Uterus (tissue), 4 donors: ENCODE measurements around the gene HACD2. TPM values are rescaled to one million over a fixed set of nuclear protein-coding genes. Genes with fewer than 3 reads are reported as not detected.

Source experiments
- DNase-seq, 2 donors: peaks; one replicate each; pipeline ENCODE4 v3.0.0-alpha.2; 2019 to 2020
- H3K27ac ChIP-seq, 2 donors: fragments of 200-600 bp; sonication (generic); 1 replicate in 1 of 2; 2 replicates in 1 of 2; pipeline ENCODE4 v1.5.1; 2016 to 2018
- H3K27me3 ChIP-seq, 2 donors: fragments of 200-600 bp; sonication (generic); one replicate each; pipeline ENCODE4 v1.5.1; 2018 to 2019; ENCODE audit warnings: control low read depth in 1 of 2
- H3K36me3 ChIP-seq, 2 donors: fragments of 200-600 bp; sonication (generic); one replicate each; pipeline ENCODE4 v1.5.1; 2019; ENCODE audit warnings: control low read depth in 1 of 2
- H3K4me1 ChIP-seq, 2 donors: fragments of 200-600 bp; sonication (generic); one replicate each; pipeline ENCODE4 v1.5.1; 2018 to 2019; ENCODE audit warnings: control low read depth in 1 of 2
- H3K4me3 ChIP-seq, 2 donors: fragments of 200-600 bp; sonication (generic); 1 replicate in 1 of 2; 2 replicates in 1 of 2; pipeline ENCODE4 v1.5.1; 2018 to 2019; ENCODE audit warnings: mild to moderate bottlenecking in 1 of 2
- H3K9me3 ChIP-seq, 2 donors: fragments of 200-600 bp; sonication (generic); one replicate each; pipeline ENCODE4 v1.5.1; 2019; ENCODE audit warnings: control low read depth in 1 of 2
- POLR2A ChIP-seq, 2 donors: fragments of 450-650 bp; IDR thresholded peaks; one replicate each; pipeline ENCODE4 v1.6.1; 2016; ENCODE audit warnings: antibody characterized with exemption in 2 of 2, mild to moderate bottlenecking in 1 of 2, moderate library complexity in 1 of 2
- intact Hi-C: fragments of 100-400 bp; cut with DNase I; formaldehyde crosslinking; loops from one replicate; pipeline ENCODE4 v1.15.1; 2023; ENCODE audit warnings: low total_unique reads
- total RNA-seq, 4 donors: library from RNA; depleted of rRNA in 3 of 4; stranded (reverse); fragments of >200 nt in 3 of 4; gene quantifications; one replicate each; pipeline versions ENCODE4 v1.1.0 to v1.2.4, GENCODE V29; 2014 to 2023
- TF ChIP-seq, protein P1 (sequence below), 4 experiments: fragments of 200-600 bp in 2 of 4; fragments of 450-650 bp in 2 of 4; sonication (generic) in 2 of 4; IDR thresholded peaks; one replicate each; pipeline ENCODE4 v1.5.1; 2016 to 2019; ENCODE audit warnings: antibody characterized with exemption in 4 of 4, mild to moderate bottlenecking in 2 of 4, moderate library complexity in 1 of 4
- donor health status: DM: yes; HTN: yes; CAD: no.

HACD2 gene
- total RNA-seq, 4 donors from 2014 or later = 21.5 to 38.0 (median 28.8) TPM

DNA sequence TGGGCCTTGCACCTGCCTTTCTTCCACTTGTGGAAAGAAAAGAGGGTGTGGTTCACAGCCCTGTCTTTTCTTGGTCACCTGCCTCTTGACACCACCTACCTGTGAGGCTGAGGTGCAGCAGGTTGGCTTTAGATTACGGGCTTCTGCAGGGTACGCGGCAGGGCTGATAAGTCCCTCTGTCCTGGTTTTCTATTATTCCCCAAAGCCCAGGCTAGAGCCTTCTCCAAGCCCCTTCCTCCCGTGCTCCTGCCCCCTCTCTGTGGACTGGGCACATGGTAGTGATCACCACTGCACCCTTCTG, 44.8 kb upstream of the HACD2 start:
- intact Hi-C loops = no loop called here
- H3K9me3 ChIP-seq = no peaks in the 10 kb centered on the region
- no peaks in the 10 kb centered on the region for H3K36me3 ChIP-seq
- TF ChIP-seq, protein P1, sequence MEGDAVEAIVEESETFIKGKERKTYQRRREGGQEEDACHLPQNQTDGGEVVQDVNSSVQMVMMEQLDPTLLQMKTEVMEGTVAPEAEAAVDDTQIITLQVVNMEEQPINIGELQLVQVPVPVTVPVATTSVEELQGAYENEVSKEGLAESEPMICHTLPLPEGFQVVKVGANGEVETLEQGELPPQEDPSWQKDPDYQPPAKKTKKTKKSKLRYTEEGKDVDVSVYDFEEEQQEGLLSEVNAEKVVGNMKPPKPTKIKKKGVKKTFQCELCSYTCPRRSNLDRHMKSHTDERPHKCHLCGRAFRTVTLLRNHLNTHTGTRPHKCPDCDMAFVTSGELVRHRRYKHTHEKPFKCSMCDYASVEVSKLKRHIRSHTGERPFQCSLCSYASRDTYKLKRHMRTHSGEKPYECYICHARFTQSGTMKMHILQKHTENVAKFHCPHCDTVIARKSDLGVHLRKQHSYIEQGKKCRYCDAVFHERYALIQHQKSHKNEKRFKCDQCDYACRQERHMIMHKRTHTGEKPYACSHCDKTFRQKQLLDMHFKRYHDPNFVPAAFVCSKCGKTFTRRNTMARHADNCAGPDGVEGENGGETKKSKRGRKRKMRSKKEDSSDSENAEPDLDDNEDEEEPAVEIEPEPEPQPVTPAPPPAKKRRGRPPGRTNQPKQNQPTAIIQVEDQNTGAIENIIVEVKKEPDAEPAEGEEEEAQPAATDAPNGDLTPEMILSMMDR (IDR thresholded peaks at IDR 0.05) = no peak
- no peak for TF ChIP-seq POLR2A (IDR thresholded peaks at IDR 0.05)
- no peaks in the 10 kb centered on the region for H3K4me1 ChIP-seq
- H3K4me3 ChIP-seq = no peak overlapping the region
- no peaks in the 10 kb centered on the region for H3K27me3 ChIP-seq
- H3K27ac ChIP-seq = peak overlapping the region; percentile 77 to 82
- DNase-seq = no peak

DNA sequence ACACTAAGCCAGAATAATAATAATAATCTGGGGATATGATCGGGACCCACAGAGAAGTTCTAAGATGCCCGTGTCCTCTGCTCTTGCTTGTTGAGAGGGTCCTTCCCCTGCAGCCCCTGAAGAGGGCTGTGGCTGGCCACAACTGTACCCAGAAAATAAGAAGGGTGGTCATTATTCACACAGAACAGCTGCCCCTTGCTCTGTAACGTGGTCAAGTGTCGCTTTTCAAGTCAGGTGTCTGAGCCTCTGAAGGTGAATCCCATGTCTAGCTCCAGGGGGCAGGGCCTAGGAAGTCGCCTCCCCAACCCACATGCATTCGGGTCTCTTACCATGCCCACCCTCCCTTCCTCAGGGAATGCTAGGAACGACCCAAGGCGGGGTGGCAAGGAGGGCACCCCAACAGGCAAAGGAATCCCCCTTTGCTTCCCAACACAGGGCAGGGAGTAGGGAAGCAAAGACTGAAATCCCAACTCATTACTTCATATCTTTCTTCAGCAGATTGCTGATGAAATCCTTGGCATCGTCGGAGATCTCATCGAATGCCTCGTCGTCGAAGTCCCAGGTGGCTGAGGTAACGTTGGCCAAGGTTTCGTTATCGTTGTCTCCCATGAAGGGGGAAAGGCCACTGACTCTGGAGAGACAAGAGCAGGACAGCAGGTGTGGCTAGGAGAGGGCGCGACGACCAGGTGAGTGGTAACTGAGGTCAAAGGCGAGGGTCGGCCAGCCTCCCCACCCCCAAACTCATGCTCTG, 44.3 kb upstream of the HACD2 start:
- intact Hi-C loops = no loop called here
- peak overlapping the region; percentile 54 to 77 for H3K27ac ChIP-seq

DNA sequence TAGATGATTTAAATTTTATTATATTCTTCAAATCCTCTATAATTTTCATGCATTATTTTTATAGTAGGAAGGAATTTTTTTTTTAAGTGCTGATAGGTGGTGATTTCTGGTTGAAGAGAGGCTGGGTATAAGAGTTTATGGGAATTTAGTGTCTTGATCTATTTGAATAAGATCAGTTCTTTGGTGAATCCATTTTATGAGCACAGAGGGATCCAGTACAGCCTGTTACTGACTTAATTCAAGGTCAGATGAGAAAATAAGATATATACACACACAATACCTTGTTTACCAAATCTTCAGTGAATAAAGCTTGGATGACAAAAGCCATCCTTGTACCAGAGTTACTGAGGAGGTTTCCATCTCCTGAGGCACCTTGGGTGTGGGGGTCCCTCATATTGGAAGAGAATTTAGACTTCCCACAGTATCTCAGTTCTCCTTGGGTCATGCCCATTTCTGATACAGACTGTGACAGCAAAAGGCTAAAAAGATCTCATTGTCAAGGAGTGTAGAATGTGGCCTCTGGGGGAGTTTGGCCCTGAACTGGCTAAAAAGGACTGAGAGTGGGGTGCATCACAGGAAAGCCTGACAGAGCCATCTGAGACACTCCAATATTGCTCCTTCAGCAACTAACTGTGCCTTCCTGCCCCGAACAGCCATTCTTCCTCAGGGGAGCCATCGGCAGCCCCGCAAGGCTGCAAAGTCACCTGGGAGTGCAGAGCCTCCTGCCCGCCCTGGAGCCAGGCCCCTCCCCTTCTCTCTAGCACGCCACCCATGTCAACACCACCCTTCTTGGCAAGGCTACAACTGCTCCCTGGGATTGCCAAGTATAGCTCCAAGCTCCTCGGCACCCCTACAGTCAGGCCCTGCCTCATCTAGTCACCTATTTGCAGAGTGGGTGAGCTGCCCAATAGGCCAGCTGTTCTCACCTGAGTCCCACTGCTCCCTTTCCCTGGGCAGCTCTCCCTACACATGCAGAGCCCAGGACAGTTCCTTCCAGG, 43.1 kb upstream of the HACD2 start:
- intact Hi-C loops = no loop called here
- Histone ChIP-seq H3K4me3 (no peak overlapping the region), H3K27ac (peak overlapping the region; percentile 54 to 77), H3K9me3 (no peaks in the 10 kb centered on the region), H3K36me3 (no peaks in the 10 kb centered on the region), H3K27me3 (no peaks in the 10 kb centered on the region), H3K4me1 (no peaks in the 10 kb centered on the region)
- TF ChIP-seq, protein P1 (IDR thresholded peaks at IDR 0.05) = no peak
- TF ChIP-seq POLR2A (IDR thresholded peaks at IDR 0.05) = no peak
- DNase-seq = peak; percentile 47 to 63

More for the DNA sequence above, 44.3 kb upstream of the HACD2 start:
- no peak overlapping the region for H3K4me3 ChIP-seq
- no peaks in the 10 kb centered on the region for H3K36me3 ChIP-seq
- H3K9me3 ChIP-seq = no peaks in the 10 kb centered on the region
- H3K27me3 ChIP-seq = no peaks in the 10 kb centered on the region
- H3K4me1 ChIP-seq = no peaks in the 10 kb centered on the region
- DNase-seq = no peak
- TF ChIP-seq, protein P1 (IDR thresholded peaks at IDR 0.05) = no peak
- no peak for TF ChIP-seq POLR2A (IDR thresholded peaks at IDR 0.05)

DNA sequence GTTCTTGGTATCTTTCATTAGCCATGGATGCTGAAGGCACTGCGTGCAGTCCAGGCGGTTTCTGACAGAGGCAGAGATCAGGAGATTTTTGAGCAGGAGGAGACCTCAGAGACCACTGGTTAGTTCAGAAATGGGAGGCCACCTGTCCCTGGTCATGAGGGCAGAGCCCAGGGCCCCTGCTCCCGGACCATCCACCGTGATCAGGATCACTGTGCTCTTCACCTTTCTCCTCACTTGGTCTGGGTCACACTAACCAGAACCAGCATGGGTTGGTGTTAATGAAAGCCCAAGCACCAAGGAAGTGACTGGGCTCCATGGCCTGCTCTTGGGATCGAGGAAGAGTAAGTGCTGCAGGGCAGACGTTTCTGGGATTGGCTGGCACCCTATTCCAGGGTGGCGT, 42.0 kb upstream of the HACD2 start:
- Histone ChIP-seq H3K9me3 (no peaks in the 10 kb centered on the region), H3K36me3 (no peaks in the 10 kb centered on the region), H3K4me3 (no peak overlapping the region), H3K4me1 (peaks cover 0 to 1% of the 10 kb centered on the region in 2 donors), H3K27me3 (no peaks in the 10 kb centered on the region), H3K27ac (peak overlapping the region; percentile 3 to 30)
- intact Hi-C loops = no loop called here
- TF ChIP-seq POLR2A (IDR thresholded peaks at IDR 0.05) = no peak
- TF ChIP-seq, protein P1 (IDR thresholded peaks at IDR 0.05) = no peak
- DNase-seq = no peak

DNA sequence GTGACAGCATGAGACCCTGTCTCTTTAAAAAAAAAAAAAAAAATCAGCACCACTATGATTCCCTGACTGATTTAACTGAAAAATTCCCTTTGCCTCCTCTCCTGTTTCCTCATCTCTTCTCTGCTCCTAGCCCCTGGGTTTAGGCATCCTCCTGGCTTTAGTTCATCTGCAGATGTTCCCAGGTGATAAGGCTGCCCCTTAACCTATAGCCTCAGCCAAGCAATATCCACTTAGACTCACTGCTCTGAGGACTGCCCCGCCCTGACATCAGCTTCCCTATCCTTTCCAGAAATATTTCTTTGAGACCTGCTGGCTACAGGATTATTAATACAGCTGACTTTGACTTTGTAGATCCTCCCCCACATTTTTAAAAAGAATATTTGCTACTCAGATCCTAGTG, 39.4 kb upstream of the HACD2 start:
- Histone ChIP-seq H3K9me3 (no peaks in the 10 kb centered on the region), H3K36me3 (no peaks in the 10 kb centered on the region), H3K27me3 (no peaks in the 10 kb centered on the region), H3K4me1 (peaks cover 0 to 4% of the 10 kb centered on the region in 2 donors), H3K4me3 (no peak overlapping the region), H3K27ac (peak overlapping the region; percentile 25 to 28)
- intact Hi-C loops = no loop called here
- TF ChIP-seq, protein P1 (IDR thresholded peaks at IDR 0.05) = no peak
- no peak for TF ChIP-seq POLR2A (IDR thresholded peaks at IDR 0.05)
- no peak for DNase-seq
